CMK (cell line): Measurements from ENCODE around the gene PPP1R37.
A peak's percentile ranks its signal among the peaks of the same experiment; 100 is the strongest.

ENCODE experiments used
- DNase-seq: peaks from one replicate; pipeline ENCODE4 v3.0.0-alpha.2; 2010; ENCODE audit warnings: low read depth

Gene PPP1R37

GRCh38 chr19:45153339-45154063 is 60.5 kb downstream of the PPP1R37 start:
- peak; percentile 75 for DNase-seq

DNA sequence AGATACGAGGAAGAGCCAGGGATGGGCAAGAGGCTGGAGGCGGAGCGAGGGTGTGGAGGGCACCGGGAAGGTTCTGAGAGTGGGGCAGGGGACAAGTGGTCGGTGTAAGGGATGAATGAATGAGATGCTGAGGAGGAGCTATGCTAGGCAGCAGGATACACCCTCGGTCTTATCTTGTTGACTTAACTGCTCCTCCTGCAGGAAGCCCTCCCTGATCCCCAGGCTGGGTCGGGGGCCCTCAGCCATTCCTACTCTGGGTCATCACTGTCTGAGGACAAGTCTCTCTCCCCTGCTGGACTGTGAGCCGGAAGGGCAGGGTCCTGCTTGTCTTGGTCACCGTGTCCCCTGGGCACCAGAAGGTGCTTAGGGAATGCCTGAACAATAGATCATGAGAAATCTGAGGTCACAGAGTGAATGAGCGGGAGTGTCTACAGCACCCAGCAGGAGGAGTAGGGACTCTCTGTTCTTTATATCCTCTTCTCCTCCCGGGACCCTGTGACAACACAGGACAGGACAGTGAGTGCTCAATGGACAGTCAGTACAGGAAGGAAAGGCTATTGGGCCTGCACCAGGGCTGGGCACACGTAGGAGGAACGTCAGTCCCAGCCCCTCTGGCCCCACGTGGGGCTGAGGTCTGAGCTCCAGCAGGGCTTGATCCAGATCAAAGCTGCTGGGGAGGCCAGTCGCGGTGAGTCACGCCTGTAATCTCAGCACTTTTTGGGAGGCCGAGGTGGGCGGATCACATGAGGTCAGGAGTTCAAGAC is 61.3 kb downstream of the PPP1R37 start:
- no peak for DNase-seq

- DNase-seq, result no peak
Measured at GRCh38 chr19:45156011-45156630, 63.1 kb downstream of the PPP1R37 start.

GRCh38 chr19:45156751-45157150 is 63.8 kb downstream of the PPP1R37 start:
- DNase-seq, result no peak

DNA sequence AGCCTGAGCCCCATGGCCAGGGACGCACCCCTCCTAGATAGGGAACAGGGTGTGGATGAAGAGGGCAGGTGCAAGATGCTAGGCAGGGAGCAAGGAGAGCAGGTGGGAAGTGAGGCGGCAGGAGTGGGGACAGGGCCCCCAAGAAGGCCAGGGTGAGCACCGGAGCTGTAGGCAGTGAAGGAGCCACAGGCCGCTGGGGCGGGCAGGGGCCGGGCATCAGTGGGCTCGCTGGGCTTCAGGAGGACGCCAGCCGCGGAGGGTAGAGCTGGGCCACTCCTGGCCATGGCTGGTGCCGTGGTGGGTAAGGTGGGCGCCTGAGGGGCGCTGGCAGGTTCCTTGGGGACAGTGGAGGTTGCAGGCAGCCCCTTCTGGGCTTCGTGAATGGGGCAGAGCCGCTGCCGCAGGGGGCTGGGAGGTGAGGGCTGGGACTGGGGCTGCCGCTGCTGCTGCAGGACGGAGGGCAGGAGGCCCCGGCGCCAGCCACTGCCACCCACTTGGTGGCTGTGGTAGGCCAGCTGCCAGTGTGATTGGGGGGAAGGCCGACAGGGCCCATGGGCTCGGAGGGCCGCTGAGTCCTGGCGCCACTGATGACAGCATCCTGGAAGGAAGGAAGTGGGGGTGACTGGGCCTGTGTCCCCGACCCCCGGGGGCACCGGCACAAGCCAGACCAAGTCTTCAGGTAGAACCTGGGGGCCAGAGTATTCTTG is 65.7 kb downstream of the PPP1R37 start:
- no peak for DNase-seq

DNA sequence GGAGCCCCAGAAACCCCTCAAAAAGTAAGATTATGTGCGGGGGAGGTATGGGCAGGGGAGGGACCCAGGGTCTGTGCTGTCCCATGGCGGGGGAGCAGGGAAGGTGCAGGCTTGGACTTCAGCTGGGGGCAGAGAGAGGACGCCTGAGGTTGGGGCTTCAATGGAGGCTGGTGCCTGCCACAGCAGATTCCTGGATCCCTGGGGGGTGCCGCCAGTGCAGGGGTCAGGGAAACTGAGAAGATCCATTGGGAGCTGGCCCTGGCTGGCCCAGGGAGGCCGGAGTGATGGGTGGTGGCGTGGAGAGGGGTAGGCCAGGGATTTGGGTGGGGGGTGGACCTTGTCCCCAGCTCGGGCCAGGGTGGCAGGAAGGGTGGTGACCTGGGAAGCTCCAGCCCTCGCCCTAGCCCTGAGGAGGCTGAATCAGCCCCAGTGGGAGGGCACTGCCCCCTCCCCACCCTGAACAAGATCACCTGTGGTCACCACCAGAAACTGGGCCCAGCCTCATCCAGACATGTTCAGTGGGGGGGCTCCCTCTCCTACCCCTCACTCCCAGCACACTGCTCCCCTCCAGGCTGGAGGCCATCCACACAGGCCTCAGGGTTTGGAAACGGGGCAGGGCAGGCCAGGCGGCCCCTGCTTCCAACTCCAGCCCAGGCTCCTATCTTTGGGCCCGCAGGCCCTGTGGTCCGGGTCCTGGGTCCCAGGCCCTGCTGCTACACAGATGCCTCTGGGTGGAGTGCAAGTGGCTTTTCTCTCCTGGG is 66.4 kb downstream of the PPP1R37 start:
- no peak for DNase-seq

GRCh38 chr19:45159971-45160324 is 67.0 kb downstream of the PPP1R37 start:
- DNase-seq, result no peak

- no peak for DNase-seq
Measured at GRCh38 chr19:45160870-45161737, 68.1 kb downstream of the PPP1R37 start, which contains the start of gene NKPD1. TSS of gene NKPD1 (minus strand) at chr19:45160982. CDS start at chr19:45160150, 832 bp downstream.

DNA sequence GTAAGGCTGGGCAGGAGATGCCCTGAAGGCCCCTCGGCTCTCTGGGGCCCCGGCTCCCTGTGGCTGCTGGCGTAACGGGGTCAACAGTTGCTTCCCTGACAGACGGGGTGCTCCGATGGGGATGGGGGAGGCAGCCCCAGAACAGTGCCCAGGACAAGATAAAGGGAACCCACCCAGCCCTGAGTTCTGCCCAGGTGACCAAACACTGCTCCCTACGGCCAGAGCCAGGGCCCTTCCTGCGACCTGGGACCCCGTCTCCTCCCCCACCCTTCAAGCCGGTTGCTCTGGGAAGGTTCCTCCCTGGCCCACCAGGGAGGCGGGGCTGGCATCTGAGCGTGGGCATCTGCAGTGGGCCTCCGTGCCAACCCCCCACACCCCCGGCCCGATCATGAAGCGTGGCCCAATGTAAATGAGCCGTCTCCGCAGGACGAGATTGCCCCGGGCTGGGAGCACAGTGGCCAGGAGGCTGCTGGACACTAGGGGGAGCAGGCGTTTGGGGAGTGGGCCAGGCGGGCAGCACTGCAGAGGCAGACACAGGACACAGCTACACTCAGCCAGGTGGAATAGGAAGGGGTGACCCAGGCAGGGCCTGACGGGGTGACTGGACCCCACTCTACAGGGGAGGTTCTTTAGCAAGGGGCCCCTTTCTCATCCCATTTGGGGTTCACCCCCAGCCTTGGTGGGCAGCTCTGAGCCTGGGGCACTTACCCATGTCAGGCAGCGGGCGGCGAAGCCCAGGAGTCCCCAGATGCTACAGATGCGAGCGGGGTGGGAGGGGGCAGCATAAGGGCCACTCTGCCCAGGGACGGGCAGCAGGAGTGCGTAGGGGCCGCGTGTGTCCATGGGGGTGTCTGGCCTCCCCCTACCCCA is 69.0 kb downstream of the PPP1R37 start:
- no peak for DNase-seq

DNA sequence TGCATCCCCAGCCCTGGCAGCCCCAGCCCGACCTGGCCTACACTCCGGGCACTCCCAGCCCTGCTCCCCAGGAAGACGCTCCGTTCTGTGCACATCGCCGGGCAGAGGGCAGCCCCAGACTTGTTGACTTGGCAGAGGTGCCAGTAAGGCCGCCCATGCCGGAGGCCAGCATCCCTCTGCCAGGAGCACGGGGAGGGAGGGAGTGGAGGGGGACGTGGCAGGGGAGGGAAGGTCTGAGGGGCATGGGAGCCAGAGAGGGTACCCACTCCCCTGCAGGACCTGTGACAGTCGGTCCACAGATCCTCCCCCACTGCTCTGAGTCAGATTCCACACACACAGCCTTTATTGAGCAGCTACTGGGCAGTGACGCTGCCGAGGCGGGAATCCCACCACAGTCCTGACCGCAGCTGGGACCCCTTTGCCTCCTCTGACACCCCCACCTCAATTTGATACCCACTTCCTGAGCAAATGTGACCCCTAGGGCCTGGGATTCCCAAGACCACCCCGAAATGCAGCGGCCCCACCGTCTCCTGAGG is 69.7 kb downstream of the PPP1R37 start:
- no peak for DNase-seq

DNA sequence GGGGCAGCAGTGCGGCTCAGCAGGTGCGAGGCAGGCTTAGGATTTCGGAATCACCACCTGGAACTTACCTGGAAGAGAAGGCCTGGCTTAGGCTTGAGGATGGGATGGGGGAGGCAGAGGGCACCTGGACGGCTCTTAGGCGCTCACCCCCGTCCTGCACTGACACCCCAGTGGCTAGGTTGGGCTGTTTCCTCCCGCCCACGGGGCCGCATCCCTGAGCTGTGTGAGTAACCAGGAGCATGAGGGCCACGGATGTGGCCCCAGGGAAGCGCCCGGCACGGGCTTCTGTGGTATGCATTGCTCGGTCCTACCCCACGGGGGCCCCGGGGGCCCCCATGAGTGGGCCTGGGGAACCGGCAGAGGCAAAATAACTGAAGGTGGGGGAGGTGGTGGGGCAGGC is 70.2 kb downstream of the PPP1R37 start:
- DNase-seq, result no peak

DNA sequence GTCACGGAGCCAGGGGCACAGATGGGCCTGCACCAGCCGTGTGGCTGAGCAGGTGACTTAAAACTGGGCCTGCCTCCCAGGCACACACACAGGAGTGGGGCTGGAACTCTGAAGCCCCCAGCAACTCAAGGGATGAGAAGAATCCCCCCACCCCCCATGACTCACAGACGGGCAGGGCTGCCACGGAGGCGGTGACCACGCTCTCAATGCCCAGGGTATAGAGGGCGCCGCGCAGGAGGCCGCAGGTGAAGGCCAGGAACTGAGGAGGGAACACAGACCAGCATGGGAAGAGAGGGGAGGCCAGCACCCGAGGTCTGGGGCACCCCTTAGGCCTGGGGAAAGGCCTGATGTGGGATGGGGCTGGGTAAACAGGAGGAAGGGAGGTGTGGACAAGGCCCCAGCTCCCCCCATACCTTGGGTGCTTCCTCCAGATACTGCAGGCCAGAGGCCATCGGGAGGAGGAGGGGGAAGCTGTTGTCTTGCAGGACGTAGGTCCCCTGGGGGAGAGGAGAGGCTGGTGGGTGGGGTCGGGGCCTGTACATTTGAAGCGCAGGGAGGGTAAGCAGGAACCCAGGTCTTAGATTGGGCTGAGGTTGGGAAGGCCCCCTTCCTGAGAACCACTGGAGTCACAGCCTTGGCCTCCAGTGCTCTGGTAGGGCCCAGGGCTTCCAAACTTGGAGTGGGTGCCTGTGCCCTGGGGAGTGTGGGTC is 70.9 kb downstream of the PPP1R37 start:
- no peak for DNase-seq

DNA sequence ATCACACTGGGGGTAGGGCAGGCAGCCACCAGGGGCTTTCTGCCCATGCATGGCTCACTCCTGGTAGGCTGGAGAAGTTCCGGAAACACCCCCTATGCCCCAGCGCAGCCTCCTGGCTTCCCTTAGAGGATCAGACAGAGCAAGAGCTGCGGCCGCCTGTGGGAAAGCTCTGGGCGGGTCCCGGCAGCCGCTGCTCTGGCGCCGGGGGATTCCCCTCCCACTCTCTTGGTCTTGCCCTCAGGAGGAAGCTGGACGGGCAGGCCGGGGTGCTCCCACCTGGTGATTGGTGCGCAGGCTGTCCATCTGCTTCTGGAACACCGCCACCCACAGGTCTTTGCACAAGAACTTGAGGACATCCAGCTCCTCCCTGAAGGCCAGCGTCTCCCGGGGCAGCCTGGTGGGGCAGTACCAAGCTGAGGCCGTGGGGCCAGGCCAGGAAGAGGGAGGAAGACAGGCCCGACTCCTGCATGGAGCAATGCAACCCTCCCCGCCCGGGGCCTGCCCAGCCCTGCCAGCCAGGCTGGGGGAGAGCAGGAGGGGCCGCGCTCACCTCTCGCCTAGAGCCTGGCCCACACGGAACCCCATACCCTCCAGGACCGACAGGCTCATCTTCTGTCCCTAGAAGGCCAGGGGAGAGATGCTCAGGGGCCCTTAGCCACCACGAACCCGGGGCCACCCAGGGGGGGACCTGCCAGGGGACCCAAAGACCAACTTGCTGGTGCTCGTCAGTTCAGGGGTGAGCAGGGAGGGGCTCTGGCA is 71.8 kb downstream of the PPP1R37 start:
- peak; percentile 96 for DNase-seq

GRCh38 chr19:45166723-45167252 is 73.8 kb downstream of the PPP1R37 start:
- no peak for DNase-seq

DNA sequence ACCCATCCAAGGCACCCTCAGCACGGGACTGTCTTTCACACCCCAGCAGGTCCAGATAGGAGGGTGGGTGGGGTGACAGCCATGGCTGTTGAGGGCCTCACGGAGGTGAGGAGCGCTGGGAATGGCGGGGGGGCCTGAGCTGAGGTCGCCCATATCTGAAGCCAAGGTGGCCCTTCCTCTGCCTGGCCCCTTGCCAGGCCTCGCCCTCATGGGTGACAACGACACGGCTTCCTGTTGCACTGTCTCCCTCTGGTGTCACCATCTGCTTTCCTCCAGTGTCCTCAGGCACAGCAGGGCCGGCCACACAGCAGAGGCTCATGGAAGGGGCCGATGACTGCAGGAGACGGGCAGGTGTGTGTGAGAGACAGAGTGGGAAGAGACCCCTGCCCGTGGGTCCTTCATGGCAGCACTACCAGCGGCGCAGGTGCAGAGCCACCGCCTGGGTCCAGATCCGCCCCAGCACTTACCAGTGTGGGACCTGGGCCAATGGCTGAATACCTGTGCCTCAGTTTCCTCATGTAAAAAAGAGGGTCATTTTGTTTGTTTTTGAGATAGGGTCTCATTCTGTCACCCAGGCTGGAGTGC is 75.9 kb downstream of the PPP1R37 start:
- no peak for DNase-seq

GRCh38 chr19:45169602-45170001 is 76.6 kb downstream of the PPP1R37 start:
- DNase-seq, result no peak
